ES-I3 (cell line): ENCODE data around the gene RFPL3.
"Not testable (repeated sequence)": the region's sequence is repeated elsewhere in the genome, so short reads cannot be mapped to it uniquely, and the experiment has no call there.

Experiments used
- H3K36me3 ChIP-seq: 2 replicates; pipeline ENCODE4 v1.6.1; 2013; ENCODE audit warnings: mild to moderate bottlenecking, low read length, control low read depth, moderate library complexity; ENCODE audit not compliant: insufficient read depth
- H3K4me1 ChIP-seq: 2 replicates; pipeline ENCODE4 v1.6.1; 2013; ENCODE audit warnings: mild to moderate bottlenecking, control low read depth, low read length; ENCODE audit not compliant: insufficient read depth
- H3K9ac ChIP-seq: 2 replicates; pipeline ENCODE4 v1.6.1; 2013; ENCODE audit warnings: low read depth, mild to moderate bottlenecking, low read length, moderate library complexity
- H3K9me3 ChIP-seq: 2 replicates; pipeline ENCODE4 v1.6.1; 2013; ENCODE audit warnings: mild to moderate bottlenecking, low read length, moderate library complexity; ENCODE audit not compliant: control insufficient read depth, insufficient read depth

The RFPL3 gene

DNA sequence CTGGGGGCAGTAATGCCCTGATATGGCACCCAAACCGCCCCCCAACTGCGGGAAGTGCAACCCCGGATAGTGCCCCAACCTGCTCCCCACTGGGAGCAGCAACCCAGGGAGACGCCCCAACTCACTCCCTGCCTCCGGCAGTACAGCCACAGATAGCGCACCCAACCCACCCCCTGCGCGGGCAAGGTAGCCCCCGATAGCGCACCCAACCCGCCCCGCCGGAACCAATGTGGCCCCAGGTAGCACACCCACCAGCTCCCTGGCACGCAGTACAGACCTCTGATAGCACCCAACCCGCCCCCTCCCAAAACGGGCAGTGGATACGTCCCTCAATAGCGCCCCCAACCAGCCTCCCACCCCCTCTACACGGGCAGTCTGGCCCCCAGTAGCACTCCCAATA, 3.8 kb upstream of the RFPL3 start:
- Histone ChIP-seq H3K36me3 (no peaks in the 10 kb centered on the region), H3K4me1 (peaks cover 9% of the 10 kb centered on the region)

DNA sequence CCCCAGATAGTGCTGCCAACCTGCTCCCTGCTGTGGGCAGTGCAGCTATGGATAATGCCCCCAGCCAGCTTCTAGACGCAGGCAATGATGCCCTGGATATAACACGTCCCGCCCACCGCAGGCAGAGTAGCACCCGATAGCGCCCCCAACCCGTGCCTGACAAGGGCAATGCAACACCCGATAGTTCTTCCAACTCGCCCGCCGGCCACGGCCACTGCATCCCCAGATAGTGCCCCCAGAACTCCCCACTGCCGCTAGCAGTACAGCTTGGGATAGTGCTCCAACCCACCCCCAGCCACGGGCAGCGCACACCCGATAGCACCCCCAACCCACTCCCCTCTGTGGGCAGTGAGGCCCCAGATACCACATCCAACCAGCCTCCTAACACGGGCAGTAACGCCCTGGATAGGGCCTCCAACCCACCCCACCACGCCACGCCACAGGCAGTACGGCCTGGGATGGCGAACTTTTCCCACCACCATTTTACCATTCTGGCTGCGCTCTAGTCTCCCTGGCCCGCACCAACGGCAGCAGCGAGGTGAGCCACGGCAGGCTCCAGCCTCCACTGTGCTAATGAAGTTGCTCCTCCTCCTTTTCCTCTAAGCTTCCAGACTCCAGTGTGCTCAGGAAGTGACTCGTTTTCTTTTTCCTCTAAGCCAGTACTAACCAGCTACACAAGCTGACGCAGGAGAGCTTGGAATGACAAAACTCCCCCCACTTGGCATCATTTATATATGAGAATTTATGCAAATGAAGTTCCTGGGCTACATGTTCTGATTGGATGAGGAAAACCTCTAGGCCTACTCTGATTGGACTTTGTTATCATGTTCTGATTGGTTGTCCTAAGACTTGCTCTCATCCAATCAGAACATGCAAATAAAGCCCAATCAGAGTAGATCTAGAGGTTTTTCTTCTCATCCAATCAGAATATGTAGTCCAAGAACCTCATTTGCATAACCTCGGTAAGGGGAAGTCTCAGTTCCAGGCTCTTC, 3.0 kb upstream of the RFPL3 start:
- Histone ChIP-seq H3K4me1 (peaks cover 9% of the 10 kb centered on the region), H3K36me3 (no peaks in the 10 kb centered on the region), H3K9ac (peak overlapping the region; percentile 41; the same call in 1 of the 2 replicates), H3K9me3 (no peaks in the 10 kb centered on the region)

More for the DNA sequence above, 3.8 kb upstream of the RFPL3 start:
- peak overlapping the region; percentile 41; the same call in 1 of the 2 replicates for H3K9ac ChIP-seq
- H3K9me3 ChIP-seq, result no peaks in the 10 kb centered on the region

DNA sequence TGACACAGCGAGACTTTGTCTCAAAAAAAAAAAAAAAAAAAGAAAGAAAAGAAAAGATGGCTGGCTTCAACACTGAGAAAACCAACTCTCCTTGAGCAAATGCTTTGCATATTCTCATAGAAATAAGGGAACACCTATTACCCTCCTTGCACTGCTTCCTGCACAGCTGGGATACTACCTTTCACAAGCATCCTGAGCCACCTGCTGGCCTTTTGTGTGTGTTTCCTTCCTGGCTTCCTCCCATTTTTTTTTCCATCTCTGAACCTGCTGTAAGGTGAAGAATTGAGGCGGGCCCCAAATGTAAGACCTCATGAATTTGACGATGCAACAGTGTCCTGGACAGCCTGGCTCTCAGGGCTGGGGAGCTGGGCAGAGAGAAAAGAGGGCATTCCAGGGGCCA, 1.9 kb upstream of the RFPL3 start:
- no peaks in the 10 kb centered on the region for H3K36me3 ChIP-seq
- H3K9ac ChIP-seq, result no peak overlapping the region
- H3K4me1 ChIP-seq, result peaks cover 9% of the 10 kb centered on the region
- H3K9me3 ChIP-seq, result no peaks in the 10 kb centered on the region

DNA sequence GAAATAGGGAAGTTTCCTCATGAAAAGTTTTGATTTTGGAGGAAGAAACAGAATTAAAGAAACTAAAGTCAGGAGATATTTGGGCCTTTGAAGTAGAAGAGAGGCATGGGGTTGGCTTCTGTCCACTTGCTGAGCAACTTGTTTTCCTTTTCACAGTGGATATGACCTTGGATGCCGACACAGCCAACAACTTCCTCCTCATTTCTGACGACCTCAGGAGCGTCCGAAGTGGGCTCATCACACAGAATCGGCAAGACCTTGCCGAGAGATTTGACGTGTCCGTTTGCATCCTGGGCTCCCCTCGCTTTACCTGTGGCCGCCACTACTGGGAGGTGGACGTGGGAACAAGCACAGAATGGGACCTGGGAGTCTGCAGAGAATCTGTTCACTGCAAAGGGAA, 2.4 kb downstream of the RFPL3 start:
- H3K36me3 ChIP-seq, H3K4me1 ChIP-seq, H3K9me3 ChIP-seq, H3K9ac ChIP-seq: not testable (repeated sequence)

DNA sequence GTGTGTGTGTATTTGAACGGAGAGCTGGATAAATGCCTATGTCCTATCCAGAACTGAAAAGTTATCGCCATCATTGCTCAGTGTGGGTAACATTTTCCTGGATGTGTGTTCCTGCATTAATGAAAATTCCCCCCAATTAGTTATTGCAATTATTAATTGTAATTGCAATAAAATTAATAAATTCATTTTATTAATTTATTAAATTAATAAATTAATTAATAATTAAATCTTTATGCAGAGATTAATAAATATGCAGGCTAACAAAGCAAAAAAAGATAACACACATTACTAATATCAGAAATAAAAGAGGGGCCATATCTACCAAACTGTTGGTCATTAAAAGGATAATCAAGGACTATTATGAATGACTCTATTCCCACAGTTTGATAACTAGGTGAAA, 3.6 kb downstream of the RFPL3 start:
- Histone ChIP-seq H3K4me1 (peaks cover under 1% of the 10 kb centered on the region; the same call in 1 of the 2 replicates), H3K9ac (no peak overlapping the region), H3K36me3 (no peaks in the 10 kb centered on the region), H3K9me3 (no peaks in the 10 kb centered on the region)

DNA sequence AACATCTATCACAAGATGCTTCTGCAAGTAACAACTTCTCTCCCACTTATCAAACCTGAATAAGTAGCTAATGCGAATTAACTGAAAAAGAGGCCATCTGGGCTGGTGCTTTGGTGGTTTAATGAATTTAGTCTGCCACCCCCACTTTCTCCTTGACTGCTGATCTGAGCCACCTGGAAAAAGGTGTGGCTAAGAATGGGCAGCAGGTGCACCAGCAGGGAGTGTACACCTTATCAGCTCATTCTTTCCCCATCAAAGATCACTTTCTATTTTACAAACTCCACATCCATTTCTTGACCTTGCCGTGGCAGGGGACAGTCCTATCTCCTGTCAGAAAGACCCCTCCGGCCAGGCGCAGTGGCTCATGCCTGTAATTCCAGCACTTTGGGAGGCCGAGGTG, 6.5 kb downstream of the RFPL3 start:
- no peaks in the 10 kb centered on the region for H3K4me1 ChIP-seq
- no peaks in the 10 kb centered on the region for H3K9me3 ChIP-seq
- H3K9ac ChIP-seq, result no peak overlapping the region
- H3K36me3 ChIP-seq, result no peaks in the 10 kb centered on the region

DNA sequence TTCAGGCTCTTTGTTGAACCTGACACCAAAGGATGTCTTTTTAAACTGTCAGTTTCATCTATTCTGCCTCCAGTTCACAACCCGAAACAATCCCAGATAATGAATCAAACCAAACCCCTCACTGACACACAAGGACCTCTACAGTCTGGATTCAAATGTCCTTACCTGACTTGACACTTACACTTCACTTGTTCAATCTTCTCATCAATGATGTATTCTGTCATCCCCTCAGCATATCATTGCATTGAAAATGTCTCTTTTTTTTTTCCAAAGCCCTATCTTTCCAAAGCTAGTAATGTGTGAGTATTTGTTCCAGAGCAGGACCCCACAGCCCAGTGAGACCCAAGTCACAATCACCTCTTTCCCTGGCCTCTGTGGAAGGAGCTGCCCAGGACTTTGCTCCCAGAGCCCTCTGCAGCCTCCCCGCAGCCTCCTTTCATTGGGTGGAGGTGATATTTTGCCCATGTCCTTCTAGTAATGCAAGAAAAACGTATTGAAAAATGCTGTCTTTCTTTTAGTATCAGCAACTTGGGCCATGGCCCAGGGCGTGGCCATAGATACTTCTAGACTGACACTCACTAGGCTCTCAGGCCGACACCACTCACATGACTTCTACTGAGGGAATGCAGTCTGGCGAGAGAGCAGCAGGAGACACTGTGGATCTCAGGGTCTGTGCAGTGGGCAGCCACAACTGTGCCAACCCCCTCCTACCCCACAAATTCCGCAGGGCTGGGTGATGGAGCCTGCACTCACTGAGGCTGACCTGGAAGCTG, 18.2 kb downstream of the RFPL3 start:
- Histone ChIP-seq H3K9me3 (no peaks in the 10 kb centered on the region), H3K36me3 (no peaks in the 10 kb centered on the region), H3K4me1 (no peaks in the 10 kb centered on the region), H3K9ac (no peak overlapping the region)

DNA sequence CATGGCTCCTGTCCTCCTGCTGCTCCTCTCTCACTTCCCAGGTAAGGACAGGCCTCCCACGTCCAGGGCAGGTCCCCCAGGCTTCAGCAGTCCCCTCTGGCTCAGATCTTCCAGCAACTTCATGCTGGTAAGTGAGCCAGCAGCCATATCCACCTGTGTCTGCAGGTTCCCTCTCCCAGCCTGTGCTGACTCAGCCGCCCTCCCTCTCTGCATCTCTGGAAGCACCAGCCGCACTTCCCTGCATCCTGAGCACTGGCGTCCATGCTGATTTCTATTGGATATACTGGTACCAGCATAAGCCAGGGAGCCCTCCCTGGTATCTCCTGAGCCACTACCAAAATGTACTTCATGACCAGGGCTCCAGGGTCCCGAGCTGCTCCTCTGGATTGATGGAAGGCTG, 19.0 kb downstream of the RFPL3 start:
- Histone ChIP-seq H3K4me1 (no peaks in the 10 kb centered on the region), H3K9me3 (no peaks in the 10 kb centered on the region), H3K36me3 (no peaks in the 10 kb centered on the region), H3K9ac (no peak overlapping the region)

DNA sequence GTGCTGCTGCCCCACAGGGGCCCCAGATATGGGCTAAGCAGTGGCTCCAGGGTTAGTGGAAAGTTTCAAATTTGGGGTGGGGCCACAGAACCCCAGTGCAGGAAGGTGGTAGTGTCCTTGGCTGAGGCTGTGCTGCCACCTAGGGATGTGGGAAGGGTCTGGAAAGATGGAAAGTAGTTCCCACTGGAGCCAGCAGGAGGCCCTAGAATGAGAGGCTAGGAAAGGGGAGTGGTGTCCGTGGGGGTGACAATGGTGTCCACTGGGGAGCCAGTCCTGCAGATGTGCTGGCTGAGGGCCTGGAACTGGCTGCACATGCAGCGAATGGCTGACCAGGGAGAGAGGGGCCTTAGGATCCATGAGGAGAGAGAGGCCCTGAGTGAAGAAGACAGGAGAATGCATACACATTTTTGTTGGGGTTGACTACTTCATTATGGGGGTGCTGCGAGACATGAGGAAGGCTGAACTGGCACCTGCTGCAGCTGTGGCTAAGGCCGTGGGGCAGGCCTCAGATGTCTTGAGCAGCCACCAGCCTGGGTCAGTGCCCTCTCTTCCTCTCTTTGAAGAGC, 21.1 kb downstream of the RFPL3 start:
- Histone ChIP-seq H3K9ac (no peak overlapping the region), H3K9me3 (no peaks in the 10 kb centered on the region), H3K36me3 (no peaks in the 10 kb centered on the region), H3K4me1 (no peaks in the 10 kb centered on the region)

DNA sequence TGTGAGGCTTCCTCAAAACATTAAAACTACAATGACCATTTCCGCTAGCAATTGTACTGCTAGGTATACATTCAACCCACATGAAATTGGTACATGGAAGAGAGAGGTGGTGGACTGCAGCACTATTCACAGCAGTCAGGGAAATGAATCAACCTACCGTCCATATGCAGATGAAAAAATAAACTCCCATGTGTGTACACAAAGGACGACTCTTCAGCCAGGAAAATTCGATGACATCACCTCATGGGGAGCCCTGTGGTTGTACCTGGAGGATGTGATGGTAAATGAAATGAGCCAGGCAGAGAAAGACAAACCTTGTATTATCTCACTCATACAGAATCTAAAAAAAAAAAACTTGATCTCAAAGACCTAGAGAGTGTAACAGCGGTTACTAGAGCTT, 23.3 kb downstream of the RFPL3 start:
- Histone ChIP-seq H3K4me1 (no peaks in the 10 kb centered on the region), H3K9me3 (no peaks in the 10 kb centered on the region), H3K36me3 (peaks cover 1% of the 10 kb centered on the region), H3K9ac (no peak overlapping the region)

DNA sequence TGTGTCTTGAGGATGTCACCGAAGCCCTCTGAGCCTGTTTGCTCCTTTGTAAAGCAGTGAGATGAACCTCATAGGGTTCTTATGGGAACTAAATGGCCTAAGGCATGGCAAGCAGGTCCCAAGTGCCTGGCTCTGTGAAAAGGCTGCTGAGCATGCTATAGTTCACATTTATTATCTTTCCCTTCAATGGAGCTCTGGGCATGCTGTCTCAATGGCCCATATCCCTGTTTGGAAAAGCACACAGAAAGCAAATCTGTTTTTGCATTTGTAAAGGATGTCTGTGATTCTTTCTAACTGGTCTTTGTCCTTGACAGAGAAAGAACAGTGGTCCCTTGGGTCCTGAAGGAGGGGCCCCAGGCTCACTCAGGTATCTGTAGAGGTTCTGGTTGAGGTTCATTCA, 28.0 kb downstream of the RFPL3 start:
- H3K36me3 ChIP-seq, result peaks cover 28% of the 10 kb centered on the region
- H3K9me3 ChIP-seq, result no peaks in the 10 kb centered on the region
- H3K9ac ChIP-seq, result no peak overlapping the region
- H3K4me1 ChIP-seq, result no peaks in the 10 kb centered on the region

DNA sequence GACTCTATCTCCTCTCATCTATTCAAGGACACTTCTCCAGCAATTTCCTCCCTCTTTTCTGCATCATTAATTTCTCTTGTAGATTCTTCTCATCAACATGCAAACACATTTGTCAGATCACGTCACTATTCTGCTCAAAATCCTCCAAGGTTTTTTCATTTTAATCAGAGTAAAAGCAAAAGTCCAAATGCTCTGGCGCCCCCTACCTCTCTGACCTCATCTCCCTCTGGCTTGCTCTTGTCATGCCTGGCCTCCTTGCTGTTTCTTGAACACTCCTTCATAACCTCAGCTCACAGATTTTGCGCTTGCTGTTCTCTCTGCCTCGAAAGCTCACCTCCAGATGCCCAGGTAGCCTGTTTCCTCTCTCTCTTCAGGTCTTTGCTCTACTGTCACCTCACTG, 32.0 kb downstream of the RFPL3 start:
- H3K4me1 ChIP-seq, result no peaks in the 10 kb centered on the region
- H3K36me3 ChIP-seq, result peaks cover 47% of the 10 kb centered on the region
- no peak overlapping the region for H3K9ac ChIP-seq
- no peaks in the 10 kb centered on the region for H3K9me3 ChIP-seq

DNA sequence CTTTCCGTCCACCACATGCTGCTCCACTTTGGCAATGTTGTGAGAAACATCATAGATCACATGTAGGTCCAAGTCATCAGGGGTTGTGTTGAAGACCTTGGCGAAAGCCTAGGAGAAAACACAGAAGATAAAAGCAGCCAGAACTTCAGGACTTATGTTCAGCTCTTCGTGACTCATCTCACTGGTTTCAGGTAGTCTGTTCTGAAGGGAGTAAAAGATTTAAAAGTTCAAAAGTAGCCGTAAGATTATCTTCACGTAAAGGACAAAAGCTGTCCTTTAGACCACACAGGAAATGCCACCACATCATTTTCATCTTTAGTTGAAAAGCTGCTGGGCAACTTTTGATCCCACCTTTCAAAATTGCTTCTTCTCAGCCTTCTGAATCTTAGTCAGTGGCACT, 37.4 kb downstream of the RFPL3 start:
- no peaks in the 10 kb centered on the region for H3K4me1 ChIP-seq
- no peak overlapping the region for H3K9ac ChIP-seq
- H3K9me3 ChIP-seq, result no peaks in the 10 kb centered on the region
- H3K36me3 ChIP-seq, result peaks cover 37% of the 10 kb centered on the region

DNA sequence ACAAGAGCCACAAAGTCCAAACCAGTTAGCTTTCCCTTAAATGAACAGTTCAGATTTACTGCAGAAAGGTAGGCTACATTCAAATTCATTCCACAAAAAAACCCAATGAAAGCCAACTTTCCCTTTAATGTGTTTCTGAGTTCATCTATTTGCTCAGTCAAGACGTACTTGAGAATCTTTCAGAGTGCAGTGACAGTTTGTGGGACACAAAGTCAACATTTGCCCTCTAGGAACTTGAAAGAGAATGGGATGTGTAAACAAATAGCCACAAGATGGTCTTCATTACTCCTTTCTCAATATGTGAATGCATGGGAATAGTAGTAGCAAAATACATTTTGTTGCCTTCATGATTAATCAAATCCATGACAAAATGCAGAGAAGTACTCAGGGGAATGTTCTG, 38.6 kb downstream of the RFPL3 start:
- Histone ChIP-seq H3K9me3 (no peaks in the 10 kb centered on the region), H3K36me3 (peaks cover 43% of the 10 kb centered on the region)

More for the DNA sequence above, 38.6 kb downstream of the RFPL3 start:
- no peaks in the 10 kb centered on the region for H3K4me1 ChIP-seq
- H3K9ac ChIP-seq, result no peak overlapping the region
